T-helper 22 cell (primary cell): ENCODE data around the gene PXMP4.
A peak's percentile ranks its signal among the peaks of the same experiment; 100 is the strongest.
"Not testable (repeated sequence)": the region's sequence is repeated elsewhere in the genome, so short reads cannot be mapped to it uniquely, and the experiment has no call there.

Experiments
- DNase-seq: peaks from one replicate; pipeline ENCODE4 v3.0.0-alpha.2; 2020; ENCODE audit warnings: low read depth

PXMP4 gene

DNA sequence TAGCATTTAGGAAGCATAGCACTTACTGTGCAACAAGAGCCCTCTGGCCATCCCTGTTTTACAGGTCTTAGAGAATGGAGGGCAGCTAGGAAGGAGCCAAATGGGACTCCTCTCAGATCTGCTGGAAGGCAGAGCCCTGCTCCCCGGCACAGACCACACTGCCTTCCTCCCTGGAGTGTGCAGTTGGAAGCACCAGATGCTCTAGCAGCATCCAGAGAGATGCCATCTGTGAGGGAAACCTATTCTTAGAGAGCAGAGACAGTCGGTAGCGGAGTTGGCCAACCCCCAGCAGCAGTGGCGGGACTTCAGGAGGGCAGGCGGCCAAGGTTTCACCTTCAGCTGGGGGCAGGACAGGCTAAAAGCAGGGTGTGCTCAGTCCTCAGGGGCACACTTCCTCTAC lies 17.2 kb downstream of the PXMP4 start:
- no peak for DNase-seq

DNA sequence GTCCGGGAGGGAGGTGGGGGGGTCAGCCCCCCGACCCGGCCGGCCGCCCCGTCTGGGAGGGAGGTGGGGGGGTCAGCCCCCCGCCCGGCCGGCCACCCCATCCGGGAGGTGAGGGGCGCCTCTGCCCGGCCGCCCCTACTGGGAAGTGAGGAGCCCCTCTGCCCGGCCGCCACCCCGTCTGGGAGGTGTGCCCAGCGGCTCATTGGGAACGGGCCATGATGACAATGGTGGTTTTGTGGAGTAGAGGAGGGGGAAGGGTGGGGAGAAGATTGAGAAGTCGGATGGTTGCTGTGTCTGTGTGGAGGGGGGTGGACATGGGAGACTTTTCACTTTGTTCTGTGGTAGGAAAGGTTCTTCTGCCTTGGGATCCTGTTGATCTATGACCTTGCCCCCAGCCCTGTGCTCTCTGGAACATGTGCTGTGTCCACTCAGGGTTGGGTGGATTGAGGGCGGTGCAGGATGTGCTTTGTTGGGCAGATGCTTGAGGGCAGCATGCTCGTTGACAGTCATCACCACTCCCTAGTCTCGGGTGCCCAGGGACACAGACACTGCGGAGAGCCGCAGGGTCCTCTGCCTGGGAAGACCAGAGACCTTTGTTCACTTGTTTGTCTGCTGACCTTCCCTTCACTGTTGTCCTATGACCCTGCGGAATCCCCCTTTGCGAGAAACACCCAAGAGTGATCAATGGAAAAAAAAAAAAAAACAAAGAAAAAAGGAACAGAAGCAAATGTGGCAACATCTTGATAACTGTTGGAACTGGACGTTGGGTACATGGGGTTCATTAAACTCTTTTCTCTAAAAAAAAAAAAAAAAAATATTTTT lies 18.3 kb downstream of the PXMP4 start:
- no peak for DNase-seq

DNA sequence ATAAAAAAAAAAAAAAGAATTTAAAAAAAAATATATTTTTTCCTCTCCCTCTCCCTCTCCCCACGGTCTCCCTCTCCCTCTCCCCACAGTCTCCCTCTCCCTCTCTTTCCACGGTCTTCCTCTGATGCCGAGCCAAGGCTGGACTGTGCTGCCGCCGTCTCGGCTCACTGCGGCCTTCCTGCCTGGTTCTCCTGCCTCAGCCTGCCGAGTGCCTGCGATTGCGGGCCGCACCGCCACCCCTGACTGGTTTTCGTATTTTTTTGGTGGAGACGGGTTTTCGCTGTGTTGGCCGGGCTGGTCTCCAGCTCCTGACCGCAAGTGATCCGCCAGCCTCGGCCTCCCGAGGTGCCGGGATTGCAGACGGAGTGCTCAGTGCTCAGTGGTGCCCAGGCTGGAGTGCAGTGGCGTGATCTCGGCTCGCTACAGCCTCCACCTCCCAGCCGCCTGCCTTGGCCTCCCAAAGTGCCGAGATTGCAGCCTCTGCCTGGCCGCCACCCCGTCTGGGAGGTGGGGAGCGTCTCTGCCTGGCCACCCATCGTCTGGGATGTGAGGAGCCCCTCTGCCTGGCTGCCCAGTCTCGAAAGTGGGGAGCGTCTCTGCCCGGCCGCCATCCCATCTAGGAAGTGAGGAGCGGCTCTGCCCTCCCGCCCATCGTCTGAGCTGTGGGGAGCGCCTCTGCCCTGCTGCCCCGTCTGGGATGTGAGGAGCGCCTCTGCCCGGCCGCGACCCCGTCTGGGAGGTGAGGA lies 19.2 kb downstream of the PXMP4 start:
- DNase-seq = not testable (repeated sequence)

DNA sequence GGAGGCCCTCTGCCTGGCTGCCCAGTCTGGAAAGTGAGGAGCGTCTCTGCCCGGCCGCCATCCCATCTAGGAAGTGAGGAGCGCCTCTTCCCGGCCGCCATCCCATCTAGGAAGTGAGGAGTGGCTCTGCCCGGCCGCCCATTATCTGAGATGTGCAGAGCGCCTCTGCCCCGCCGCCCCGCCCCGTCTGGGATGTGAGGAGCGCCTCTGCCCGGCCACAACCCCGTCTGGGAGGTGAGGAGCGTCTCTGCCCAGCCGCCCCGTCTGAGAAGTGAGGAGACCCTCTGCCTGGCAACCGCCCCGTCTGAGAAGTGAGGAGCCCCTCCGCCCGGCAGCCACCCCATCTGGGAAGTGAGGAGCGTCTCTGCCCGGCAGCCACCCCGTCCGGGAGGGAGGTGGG lies 21.1 kb downstream of the PXMP4 start:
- not testable (repeated sequence) for DNase-seq

DNA sequence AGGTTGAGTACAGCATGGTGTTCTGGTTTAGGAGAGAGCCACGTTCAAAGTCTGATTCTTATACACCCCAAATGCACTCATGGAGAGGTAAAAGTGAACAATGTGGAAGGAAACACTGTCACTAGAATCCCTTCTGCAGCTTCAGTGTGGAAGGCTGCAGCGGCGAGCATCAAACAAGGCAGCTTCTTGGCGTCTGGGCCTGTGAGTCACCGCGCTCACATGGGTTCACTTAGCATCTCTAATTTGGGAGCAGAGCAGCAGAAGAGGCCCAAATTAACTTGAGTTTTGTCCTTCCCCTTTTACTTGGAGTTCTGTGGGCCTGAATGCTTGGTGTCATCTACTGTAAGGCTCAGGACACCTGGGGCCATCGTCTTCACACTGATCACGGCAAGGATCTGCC lies 23.0 kb downstream of the PXMP4 start:
- DNase-seq = no peak

DNA sequence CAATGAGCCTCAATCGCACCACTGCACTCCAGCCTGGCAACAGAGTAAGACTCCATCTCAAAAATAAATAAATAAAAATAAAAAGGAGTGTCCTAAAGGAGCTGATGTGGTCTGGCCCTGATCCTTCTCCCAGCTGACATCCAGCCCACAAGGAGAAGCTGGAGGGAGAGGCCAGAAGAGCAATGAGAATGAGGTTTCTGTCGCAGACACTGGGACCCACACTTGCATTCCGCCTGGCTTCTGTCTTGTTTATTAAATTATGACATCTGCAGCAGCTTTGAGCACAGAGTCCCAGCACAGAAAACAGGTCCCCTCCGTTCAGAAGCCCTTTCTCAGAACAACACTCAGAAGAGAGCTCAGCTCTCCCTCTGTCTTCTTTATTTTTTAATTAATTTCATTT lies 23.7 kb downstream of the PXMP4 start:
- no peak for DNase-seq

DNA sequence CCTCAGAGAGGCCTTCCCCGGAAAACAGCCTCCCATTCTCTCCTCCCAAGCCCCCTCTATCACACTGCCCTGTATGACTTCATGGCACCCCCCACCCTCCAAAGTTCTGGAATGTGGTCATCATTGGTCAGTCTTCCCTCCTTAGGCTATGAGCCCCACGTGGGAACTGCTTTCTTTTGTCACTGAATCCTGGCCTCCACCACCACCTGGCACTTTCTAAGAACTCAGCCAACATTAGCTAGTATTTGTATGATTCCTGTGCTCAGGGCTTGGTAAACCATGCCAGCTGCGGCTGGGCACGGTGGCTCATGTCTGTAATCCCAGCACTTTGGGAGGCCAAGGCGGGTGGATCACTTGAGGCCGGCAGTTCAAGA lies 25.5 kb downstream of the PXMP4 start:
- no peak for DNase-seq

DNA sequence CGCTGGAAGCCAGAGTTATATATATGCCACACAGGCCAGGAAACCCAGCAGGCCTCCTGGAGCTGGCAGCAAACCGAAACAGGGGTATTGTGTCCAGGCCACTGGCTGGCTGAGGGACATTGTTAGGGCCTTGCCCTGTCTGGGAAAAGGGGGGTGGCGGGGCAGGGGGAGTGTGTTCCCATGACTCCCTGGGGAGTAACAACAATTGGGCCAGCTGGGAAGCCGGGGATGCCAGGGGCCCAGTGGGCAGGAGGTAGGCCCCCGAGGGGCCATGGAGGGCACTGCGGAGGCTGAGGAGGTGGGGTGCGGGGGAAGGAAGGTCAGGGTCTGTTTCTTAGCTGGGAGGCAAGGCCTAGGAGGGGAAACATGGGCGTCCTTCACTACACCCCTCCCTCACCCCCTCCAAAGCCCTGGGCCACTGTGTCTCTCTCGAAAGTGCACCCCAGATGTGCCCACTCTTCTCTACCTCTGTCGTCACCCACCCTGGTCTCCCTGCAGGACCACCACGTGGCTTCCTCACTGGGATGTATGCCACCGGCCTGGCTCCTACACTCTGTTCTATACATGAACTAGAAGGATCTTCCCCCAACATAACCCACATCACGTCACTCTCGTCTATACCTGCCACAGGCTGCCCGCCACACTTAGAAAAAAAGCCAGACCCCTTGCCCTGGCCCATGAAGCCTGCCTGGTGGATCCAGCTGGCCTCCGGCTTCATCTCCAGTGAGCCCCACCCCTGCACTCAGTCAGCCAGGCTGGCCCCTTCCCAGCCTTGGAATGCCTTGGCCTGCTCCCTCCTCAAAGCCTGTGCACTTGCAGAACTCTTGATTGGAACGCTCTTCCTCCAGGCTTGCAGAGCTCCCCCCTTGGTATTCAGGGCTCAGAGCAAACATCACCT lies 26.1 kb downstream of the PXMP4 start:
- DNase-seq = no peak

DNA sequence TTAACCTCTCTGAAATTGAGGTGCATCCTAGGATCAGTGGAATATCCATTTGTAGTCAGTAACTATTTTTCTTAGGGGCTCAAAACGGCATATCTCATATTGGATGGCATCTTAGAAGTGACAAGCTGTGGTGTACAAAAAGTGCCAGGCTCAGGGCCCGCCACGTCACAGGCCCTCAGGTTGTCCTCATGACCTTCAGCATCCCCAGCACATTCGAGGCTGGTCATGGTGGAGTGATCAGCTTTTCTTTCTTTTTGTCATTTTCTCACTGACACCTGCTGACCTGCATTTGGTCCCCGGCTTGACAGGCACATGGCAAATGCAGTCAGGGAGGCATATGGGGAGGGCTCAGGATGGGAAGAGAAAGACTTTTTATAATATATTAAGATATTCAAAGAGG lies 26.8 kb downstream of the PXMP4 start:
- DNase-seq = no peak

DNA sequence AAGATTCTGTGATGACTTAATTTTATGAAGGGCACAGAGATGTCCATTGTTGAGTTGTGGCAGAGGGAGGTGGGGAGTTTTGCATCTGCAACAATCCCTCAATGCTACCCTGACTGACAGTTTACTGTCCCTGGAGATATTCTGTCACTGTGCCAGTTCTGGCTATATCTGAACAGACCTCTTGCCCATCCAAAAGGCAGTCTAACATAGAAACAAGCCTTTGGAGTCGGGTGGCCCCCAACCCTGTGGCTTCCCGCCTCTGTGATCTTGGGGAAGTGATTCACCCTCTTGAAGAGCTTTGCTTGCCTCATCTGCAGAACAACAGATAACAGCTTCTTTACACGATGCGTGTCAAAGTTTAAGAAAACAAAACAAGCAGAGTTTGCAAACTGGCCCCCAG lies 30.1 kb downstream of the PXMP4 start:
- DNase-seq = peak; percentile 48

DNA sequence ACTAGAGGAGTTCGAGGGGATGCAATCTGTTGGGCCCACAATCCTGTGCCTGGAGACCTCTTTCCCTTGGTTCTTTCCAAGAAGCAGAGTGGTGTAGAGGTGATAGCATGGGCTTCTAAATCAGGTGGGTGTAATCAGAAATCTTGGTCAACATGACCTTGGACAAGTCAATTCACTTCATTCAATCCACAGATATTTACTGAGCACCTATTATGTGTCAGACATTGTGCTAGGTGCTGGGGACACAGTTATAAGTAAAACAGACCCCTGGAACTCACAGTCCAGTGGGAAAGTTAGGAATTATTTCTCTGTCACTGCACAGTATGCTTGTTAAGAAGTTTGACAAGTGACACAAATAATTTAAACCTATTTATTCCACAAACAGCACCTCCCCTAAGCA lies 30.6 kb downstream of the PXMP4 start:
- no peak for DNase-seq

DNA sequence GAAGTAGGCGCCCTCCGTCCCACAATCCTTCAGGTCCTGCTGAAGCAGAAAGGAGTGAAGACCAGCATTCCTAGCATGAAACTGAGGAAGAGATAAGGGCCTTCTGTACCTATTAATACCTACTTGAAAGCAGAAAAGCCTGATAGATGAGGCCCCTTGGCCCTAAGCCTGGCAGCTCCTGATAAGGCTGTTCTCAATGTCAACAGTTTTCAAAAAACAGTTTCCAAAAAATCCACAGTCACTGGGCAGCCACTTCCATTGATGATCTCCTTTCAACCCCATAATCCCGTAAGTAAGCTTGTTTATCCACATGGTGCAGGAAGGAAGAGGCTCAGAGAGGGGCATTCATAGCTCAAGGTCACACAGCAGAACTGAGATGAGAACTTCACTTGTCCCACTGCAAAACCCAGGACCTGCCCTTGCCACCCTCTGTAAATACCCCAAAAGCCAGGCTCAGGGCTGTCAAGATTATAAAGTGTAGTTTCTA lies 31.1 kb downstream of the PXMP4 start:
- no peak for DNase-seq

DNA sequence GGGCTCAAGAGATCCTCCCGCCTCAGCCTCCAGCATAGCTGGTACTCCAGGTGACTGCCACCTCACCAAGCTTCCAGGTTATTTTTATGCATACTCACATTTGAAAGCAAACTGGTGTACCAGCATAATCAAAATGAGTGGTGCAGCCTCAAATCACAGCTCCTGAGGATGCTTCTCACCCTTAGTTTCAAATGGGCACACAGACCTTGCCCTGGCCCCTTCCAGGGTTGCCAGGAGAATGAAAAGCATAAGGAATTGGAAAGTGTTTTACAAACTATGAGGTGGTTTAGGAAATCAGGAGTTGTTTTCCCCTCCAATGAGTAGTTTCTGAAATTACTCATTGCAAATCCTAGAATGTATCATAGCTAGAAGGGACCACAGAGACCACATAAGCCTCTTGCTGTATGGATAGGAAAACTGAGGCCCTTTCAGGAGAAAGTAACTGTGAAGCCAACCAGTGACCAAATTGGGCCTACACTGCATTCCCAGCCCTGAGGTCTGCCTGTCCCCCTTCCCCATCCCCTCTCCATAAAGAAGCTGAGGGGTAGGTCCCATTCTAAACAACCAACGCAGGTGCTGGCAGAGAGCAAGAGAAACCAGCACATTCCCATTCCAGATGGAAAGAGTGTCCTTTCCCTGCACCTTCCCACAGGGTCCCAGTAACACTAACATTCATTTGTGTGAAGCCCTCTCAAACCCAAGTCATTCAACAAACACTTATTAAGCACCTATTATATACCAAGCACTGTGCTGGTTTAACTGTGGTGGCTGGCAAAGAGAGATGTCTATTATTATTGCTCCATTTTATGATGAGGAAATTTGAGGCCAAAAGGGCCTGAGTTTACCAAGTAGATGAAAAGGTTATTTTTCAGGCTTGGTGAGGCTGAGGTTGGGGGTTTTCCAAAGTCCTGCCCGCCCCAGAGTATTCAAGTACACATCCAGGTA lies 31.8 kb downstream of the PXMP4 start:
- no peak for DNase-seq

DNA sequence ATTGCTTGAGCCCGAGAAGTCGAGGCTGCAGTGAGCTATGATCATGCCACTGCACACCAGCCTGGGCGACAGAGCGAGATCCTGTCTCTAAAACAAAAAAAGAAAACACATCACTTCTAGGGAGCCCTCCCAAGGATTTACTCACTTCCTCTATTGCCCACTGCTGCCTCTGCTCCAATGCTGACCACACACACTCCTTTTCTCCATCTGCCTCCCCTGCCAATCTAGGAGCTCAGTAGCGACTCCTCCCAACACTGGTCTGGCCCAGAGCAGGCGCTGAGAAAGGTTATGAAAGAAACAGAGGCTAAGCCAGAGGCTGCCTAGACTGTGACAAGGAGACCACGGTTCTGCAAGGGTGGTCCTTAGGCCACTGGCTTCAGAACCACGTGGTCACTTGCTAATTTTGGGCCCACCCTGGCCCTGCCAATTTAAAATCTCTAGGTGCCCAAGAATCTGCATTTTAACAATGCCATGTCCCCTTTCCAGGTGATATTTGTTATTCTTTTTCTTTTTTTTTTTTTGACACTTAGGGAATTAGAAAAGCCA lies 32.7 kb downstream of the PXMP4 start:
- DNase-seq = no peak

DNA sequence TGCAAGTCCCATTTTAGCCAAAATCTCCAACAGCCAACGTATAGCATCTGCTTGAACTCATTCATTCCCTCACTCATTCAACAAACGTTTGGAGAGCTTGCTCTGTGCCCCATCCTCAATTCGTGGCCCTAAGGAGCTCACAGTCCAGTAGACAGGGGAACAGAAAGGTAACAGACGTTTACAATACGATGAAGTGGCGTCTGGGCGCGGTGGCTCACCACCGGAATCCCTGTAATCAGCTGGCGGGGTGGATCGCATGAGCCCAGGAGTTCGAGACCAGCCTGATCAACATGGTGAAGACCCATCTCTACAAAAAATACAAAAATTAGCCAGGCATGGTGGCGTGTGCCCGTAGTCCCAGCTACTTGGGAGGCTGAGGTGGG lies 33.1 kb downstream of the PXMP4 start:
- DNase-seq = no peak

DNA sequence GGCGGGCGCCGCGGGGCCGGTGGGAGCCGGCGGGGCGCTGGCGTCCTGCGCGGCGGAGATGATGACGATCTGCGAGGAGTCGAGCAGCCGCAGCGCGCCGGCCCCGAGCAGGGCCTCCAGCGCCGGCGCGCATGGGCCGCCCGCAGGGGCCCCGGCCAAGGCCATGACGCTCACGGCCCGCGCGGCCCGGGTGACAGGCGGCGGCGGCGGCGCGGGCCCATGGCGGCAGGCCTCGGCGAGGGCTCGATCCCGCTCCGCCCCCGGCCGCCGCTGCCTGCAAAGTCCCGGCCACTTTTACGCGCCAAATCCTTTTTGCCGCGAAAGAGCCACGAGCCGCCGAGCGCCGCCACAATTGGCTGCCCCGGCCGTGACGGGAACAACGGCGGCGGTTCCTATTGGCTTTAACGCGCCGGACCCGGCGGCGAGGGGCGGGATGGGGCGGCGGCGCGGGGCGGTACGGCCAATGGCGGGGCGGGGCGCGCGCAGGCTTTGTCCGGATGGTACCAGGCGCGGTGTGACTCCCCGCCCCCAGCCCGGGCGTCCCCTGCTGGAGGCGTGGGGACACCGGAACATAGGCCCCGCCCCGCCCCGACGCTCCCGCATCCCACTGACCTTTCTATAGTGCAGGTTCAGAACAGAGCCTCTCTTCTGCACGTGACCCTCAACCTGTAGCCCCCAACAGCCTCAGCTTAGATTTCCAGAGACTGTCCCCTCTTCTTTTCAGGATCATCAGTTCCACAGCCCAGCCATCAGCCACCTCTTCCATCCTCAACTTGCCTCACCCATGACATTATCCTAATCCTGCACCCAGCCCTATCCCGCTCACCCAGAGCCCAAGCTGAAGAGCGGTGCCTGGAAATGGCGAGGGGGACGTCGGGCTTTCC lies 33.8 kb downstream of the PXMP4 start, which contains the start of gene E2F1:
TSS of gene E2F1 (minus strand) at position 286 of the 884 bp plus-strand sequence. CDS start at position 165, 121 bp downstream.
- DNase-seq = peak; percentile 86

DNA sequence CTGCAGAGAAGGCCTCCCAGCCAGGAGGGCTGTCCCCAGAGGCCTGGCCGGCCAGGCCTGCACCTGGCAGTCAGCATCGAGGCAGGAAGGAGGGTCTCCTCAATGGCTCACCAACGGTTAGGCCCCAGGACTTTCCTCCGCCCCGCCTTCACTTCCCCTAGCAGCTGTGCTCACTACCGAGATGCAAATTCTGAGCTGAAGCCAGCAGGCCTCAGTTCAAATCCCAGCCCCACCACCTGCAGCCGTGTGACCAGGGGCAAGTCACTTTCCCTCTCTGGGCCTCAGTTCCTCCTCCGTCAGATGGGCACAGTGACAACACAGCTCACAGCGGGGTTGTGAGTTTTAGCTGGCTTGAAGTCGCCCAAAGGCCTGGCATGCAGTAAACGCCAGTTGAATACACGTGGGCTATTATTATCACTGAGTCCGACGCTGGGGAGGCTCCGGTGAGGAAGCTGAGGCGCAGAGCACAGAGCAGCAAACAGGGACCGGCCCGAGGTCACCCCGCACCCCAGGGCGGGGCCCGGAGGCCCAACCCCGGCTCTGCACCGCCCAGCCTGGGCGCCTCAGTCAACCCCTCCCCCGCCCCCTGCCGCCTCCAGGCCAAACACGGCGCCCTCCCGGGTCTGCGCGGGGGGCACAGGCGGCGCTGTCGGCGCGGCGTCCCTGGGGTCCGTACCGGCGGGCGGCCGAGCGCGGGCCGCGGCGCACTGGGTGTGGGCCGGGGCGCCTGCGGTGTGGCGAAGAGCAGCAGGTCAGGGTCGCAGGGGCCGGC lies 34.6 kb downstream of the PXMP4 start:
- DNase-seq = peak; percentile 44

DNA sequence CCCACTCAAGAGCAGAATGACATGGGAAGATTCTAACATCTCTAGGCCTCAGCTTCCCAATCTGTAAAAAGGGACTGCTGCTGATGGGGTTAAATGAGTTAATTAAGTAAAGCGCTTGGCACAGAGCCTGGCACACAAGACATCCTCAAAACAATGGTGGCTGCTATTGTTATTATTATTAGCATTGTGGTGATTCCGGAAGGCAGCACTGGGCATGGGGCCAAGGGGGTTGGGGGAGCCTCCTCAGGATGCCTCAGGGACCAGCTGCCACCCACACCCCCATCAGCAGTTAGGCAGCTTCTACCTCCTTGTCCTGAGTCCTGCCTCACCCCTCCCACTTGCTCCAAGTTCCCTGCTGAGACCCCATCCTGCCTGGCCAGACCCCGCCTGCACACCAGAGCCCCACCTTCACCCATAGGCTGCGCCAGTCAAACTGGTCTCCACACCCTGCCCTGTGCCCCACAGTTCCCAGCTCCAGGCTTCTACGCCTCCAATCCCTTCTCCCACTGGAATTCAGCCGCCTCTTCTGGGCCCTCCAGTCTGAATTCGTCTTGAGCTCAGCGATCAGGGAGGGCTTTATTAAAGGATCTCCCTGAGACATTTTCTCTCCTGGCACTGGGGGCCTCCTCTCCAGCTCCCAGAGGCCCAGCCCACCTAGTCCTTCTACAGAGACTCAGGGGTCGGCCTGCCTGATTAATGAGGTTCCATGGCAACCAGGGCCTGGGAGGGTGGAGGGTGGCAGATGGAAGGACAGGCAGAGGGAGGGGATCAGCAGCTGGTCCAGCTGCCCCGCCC lies 35.4 kb downstream of the PXMP4 start:
- DNase-seq = no peak
